ENCODE results near the gene LDLRAD3.

DNA sequence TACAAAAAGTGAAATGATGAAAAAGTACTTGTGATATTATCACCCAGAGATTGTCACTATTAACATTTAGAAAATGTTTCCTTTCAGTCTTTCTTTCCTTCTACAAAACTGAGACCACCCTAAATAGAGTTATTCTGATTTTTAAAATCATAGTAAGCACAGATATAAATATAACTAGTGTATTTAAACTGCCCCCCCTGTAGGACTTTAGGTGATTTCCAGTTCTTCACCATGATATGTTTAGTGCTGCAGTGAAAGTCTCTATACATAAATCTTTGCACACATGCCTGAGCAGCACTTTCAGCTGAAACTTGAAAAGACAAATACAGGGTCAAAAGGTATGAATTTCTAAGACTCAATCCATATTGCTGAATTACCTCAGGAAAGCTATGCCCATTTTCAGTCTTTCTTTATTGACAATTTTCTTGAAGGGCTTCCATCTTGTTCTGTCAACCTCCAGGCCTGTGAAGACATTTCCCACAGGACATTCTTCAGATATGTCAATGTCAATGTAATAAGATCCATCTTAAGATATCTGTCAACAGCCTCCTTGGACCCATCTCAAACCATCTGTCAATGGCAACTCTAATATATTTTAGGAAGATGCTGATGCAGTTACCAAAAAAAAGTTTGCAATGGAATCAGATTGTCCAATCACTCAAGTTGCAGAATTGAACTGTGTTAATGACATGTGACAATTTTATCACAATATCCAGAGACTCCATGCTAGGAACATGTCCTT lies 30.8 kb upstream of the LDLRAD3 start:
- TF ChIP-seq CTCF (IDR thresholded peaks at IDR 0.05) (no peak), POLR2A (IDR thresholded peaks at IDR 0.05) (no peak)
